Loucy (cell line): ENCODE results near the gene FAXC.

Source experiments
- H2AFZ ChIP-seq: fragments of 200-600 bp; sonication (generic); 2 replicates; pipeline ENCODE4 v1.6.0; 2016; ENCODE audit warnings: antibody characterized with exemption, mild to moderate bottlenecking, low read length, moderate library complexity
- H3F3A ChIP-seq: fragments of 200-600 bp; 2 replicates; pipeline ENCODE4 v1.6.0; 2016; ENCODE audit warnings: antibody characterized with exemption, low read depth, mild to moderate bottlenecking
- H3K27me3 ChIP-seq: fragments of 200-600 bp; sonication (generic); 2 replicates; pipeline ENCODE4 v1.6.1; 2014; ENCODE audit warnings: low read length, mild to moderate bottlenecking; ENCODE audit not compliant: insufficient read depth, poor library complexity, severe bottlenecking
- H3K36me3 ChIP-seq: fragments of 200-600 bp; sonication (generic); 2 replicates; pipeline ENCODE4 v1.6.1; 2016; ENCODE audit warnings: low read length; ENCODE audit not compliant: insufficient read depth
- H3K4me1 ChIP-seq: fragments of 200-600 bp; sonication (generic); 2 replicates; pipeline ENCODE4 v1.5.1; 2014; ENCODE audit warnings: low read length, mild to moderate bottlenecking; ENCODE audit not compliant: insufficient read depth, poor library complexity, severe bottlenecking
- H3K4me2 ChIP-seq: fragments of 200-600 bp; sonication (generic); 2 replicates; pipeline ENCODE4 v1.6.0; 2014; ENCODE audit warnings: antibody characterized with exemption, low read length, low read depth, mild to moderate bottlenecking; ENCODE audit not compliant: poor library complexity, severe bottlenecking
- H3K4me3 ChIP-seq: fragments of 200-600 bp; sonication (generic); 2 replicates; pipeline ENCODE4 v1.5.1; 2014; ENCODE audit warnings: low read length, mild to moderate bottlenecking, mixed read lengths; ENCODE audit not compliant: poor library complexity, severe bottlenecking
- H3K79me2 ChIP-seq: fragments of 200-600 bp; sonication (generic); 2 replicates; pipeline ENCODE4 v1.6.1; 2014; ENCODE audit warnings: low read length; ENCODE audit not compliant: insufficient read depth
- H3K9ac ChIP-seq: fragments of 200-600 bp; sonication (generic); 2 replicates; pipeline ENCODE4 v1.6.0; 2014; ENCODE audit warnings: mild to moderate bottlenecking, low read depth, low read length, moderate library complexity; ENCODE audit not compliant: poor library complexity, severe bottlenecking
- H3K9me2 ChIP-seq: fragments of 200-600 bp; sonication (generic); replicated peaks from 2 replicates; pipeline ENCODE4 v1.6.1; 2016; ENCODE audit warnings: low read depth, low read length, mixed read lengths
- H3K9me3 ChIP-seq: fragments of 200-600 bp; sonication (generic); 2 replicates; pipeline ENCODE4 v1.6.1; 2014; ENCODE audit warnings: mild to moderate bottlenecking, antibody characterized with exemption, low read length, low read depth; ENCODE audit not compliant: insufficient read depth
- H4K20me1 ChIP-seq: fragments of 200-600 bp; sonication (generic); 2 replicates; pipeline ENCODE4 v1.6.0; 2014; ENCODE audit warnings: antibody characterized with exemption, low read length, mild to moderate bottlenecking; ENCODE audit not compliant: insufficient read depth, poor library complexity, severe bottlenecking
- CTCF ChIP-seq: fragments of 200-600 bp; sonication (generic); conservative IDR thresholded peaks from 2 replicates; pipeline ENCODE4 v1.5.1; 2014; ENCODE audit warnings: mild to moderate bottlenecking, antibody characterized with exemption, low read length
- EZH2phosphoT487 ChIP-seq: fragments of 200-600 bp; IDR thresholded peaks from 2 replicates; pipeline ENCODE4 v1.6.1; 2018; ENCODE audit warnings: antibody characterized with exemption, mild to moderate bottlenecking, moderate library complexity, borderline replicate concordance

FAXC gene

GRCh38 chr6:99356641-99357040 lies 7.2 kb upstream of the FAXC start:
- no peaks in the 10 kb centered on the region for H3K27me3 ChIP-seq
- no peak overlapping the region for H2AFZ ChIP-seq
- H3K9me3 ChIP-seq: no peaks in the 10 kb centered on the region
- H3K9ac ChIP-seq: no peak overlapping the region
- H3K4me2 ChIP-seq: no peak overlapping the region
- H3F3A ChIP-seq: no peaks in the 10 kb centered on the region
- H3K79me2 ChIP-seq: no peaks in the 10 kb centered on the region
- no peak for TF ChIP-seq EZH2phosphoT487
- no peak for TF ChIP-seq CTCF
- no peaks in the 10 kb centered on the region for H3K4me1 ChIP-seq
- no peaks in the 10 kb centered on the region for H4K20me1 ChIP-seq
- no peak overlapping the region for H3K4me3 ChIP-seq
- no peaks in the 10 kb centered on the region for H3K9me2 ChIP-seq
- no peaks in the 10 kb centered on the region for H3K36me3 ChIP-seq

- H3K4me3 ChIP-seq: no peak overlapping the region
- H3K4me1 ChIP-seq: no peaks in the 10 kb centered on the region
- H3K9me2 ChIP-seq: no peaks in the 10 kb centered on the region
- H3K9me3 ChIP-seq: no peaks in the 10 kb centered on the region
- TF ChIP-seq CTCF: no peak
- no peak for TF ChIP-seq EZH2phosphoT487
- no peaks in the 10 kb centered on the region for H3K79me2 ChIP-seq
- no peak overlapping the region for H3K9ac ChIP-seq
- H3K36me3 ChIP-seq: no peaks in the 10 kb centered on the region
- no peak overlapping the region for H2AFZ ChIP-seq
- H4K20me1 ChIP-seq: no peaks in the 10 kb centered on the region
- H3K4me2 ChIP-seq: no peak overlapping the region
- no peaks in the 10 kb centered on the region for H3K27me3 ChIP-seq
- no peaks in the 10 kb centered on the region for H3F3A ChIP-seq
Observed at GRCh38 chr6:99354983-99355382, 5.5 kb upstream of the FAXC start.

- H3F3A ChIP-seq: no peaks in the 10 kb centered on the region
- H3K4me2 ChIP-seq: no peak overlapping the region
- H3K36me3 ChIP-seq: no peaks in the 10 kb centered on the region
- no peaks in the 10 kb centered on the region for H3K4me1 ChIP-seq
- TF ChIP-seq EZH2phosphoT487: no peak
- no peak for TF ChIP-seq CTCF
- no peak overlapping the region for H2AFZ ChIP-seq
- H3K27me3 ChIP-seq: no peaks in the 10 kb centered on the region
- H3K9me2 ChIP-seq: no peaks in the 10 kb centered on the region
- no peak overlapping the region for H3K9ac ChIP-seq
- no peaks in the 10 kb centered on the region for H3K9me3 ChIP-seq
- no peaks in the 10 kb centered on the region for H4K20me1 ChIP-seq
- H3K4me3 ChIP-seq: no peak overlapping the region
- H3K79me2 ChIP-seq: no peaks in the 10 kb centered on the region
Observed at GRCh38 chr6:99353126-99353525, 3.7 kb upstream of the FAXC start.
